HEK293T (cell line): ENCODE results near the gene SYNPO2.

Source experiments
- CTCF ChIA-PET: fragments of 350-600 bp; formaldehyde crosslinking; extraction: SDS; loops from one replicate; lab custom pipeline; 2021; ENCODE audit warnings: antibody characterized with exemption, inconsistent platforms; lab: Yijun Ruan, JAX
- POLR2A ChIA-PET: fragments of 350-600 bp; formaldehyde crosslinking; extraction: SDS; loops from one replicate; lab custom pipeline; 2020; ENCODE audit warnings: antibody characterized with exemption, inconsistent platforms; lab: Yijun Ruan, JAX
- DNase-seq: peaks from one replicate; pipeline ENCODE4 v3.0.0; 2012; ENCODE audit warnings: mixed read lengths; ENCODE audit errors: extremely low spot score
- ARNT ChIP-seq: fragments of 450-650 bp; IDR thresholded peaks from 2 replicates; pipeline ENCODE4 v1.6.1; 2017; ENCODE audit warnings: mild to moderate bottlenecking
- BHLHE40 ChIP-seq: fragments of 450-650 bp; IDR thresholded peaks from 2 replicates; pipeline ENCODE4 v1.6.1; 2016; ENCODE audit warnings: mild to moderate bottlenecking, moderate library complexity, borderline replicate concordance
- CTBP1 ChIP-seq: fragments of 450-650 bp; IDR thresholded peaks from 2 replicates; pipeline ENCODE4 v1.6.1; 2016; ENCODE audit warnings: borderline replicate concordance
- ELF4 ChIP-seq: fragments of 450-650 bp; IDR thresholded peaks from 2 replicates; pipeline ENCODE4 v1.6.1; 2017; ENCODE audit warnings: antibody characterized with exemption
- FOXA1 ChIP-seq: fragments of 450-650 bp; IDR thresholded peaks from 2 replicates; pipeline ENCODE4 v1.6.1; 2016; ENCODE audit warnings: mild to moderate bottlenecking
- FOXK2 ChIP-seq: fragments of 450-650 bp; IDR thresholded peaks from 2 replicates; pipeline ENCODE4 v1.6.1; 2016; ENCODE audit warnings: mild to moderate bottlenecking
- FOXM1 ChIP-seq: fragments of 450-650 bp; IDR thresholded peaks from 2 replicates; pipeline ENCODE4 v1.6.1; 2017; ENCODE audit warnings: mild to moderate bottlenecking, borderline replicate concordance
- HDGF ChIP-seq: fragments of 450-650 bp; IDR thresholded peaks from 2 replicates; pipeline ENCODE4 v1.6.1; 2017; ENCODE audit warnings: antibody characterized with exemption, borderline replicate concordance
- L3MBTL2 ChIP-seq: fragments of 450-650 bp; conservative IDR thresholded peaks from 2 replicates; pipeline ENCODE4 v1.6.1; 2016; ENCODE audit warnings: mild to moderate bottlenecking
- LEF1 ChIP-seq: fragments of 450-650 bp; IDR thresholded peaks from 2 replicates; pipeline ENCODE4 v1.6.1; 2017; ENCODE audit warnings: mild to moderate bottlenecking, borderline replicate concordance
- NFRKB ChIP-seq: fragments of 450-650 bp; IDR thresholded peaks from 2 replicates; pipeline ENCODE4 v1.6.1; 2016; ENCODE audit warnings: mild to moderate bottlenecking, moderate library complexity
- SP1 ChIP-seq: fragments of 450-650 bp; IDR thresholded peaks from 2 replicates; pipeline ENCODE4 v1.6.1; 2017
- SUZ12 ChIP-seq: fragments of 450-650 bp; IDR thresholded peaks from 2 replicates; pipeline ENCODE4 v1.6.1; 2016; ENCODE audit warnings: mild to moderate bottlenecking
- TARDBP ChIP-seq: fragments of 450-650 bp; IDR thresholded peaks from 2 replicates; pipeline ENCODE4 v1.6.1; 2016
- ZNF384 ChIP-seq: fragments of 450-650 bp; IDR thresholded peaks from 2 replicates; pipeline ENCODE4 v1.6.1; 2016
- TF ChIP-seq, protein P1 (sequence below): fragments of 450-650 bp; IDR thresholded peaks from 2 replicates; pipeline ENCODE4 v1.6.1; 2016

The SYNPO2 gene

DNA sequence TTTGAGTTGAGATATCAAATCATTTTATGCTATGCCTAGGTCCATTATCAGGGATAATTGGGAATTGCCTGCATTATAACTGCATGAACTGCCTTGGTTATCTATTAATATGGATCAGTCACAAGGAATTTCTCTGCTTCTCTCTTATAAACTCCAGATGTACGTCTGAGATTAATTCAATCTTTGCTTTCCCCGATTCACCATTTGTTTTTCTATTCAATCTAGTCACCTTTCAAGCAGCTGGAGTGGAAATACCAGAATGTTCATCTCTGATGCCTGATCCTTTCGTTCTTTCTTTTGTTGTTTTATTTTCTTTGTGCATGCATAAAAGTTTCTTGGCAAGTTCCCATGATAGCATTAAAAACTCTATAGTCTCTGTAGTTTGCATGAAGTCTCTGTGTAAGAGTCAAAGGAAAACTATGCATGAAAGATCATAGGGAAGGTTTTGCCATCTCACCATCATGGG lies 22.6 kb downstream of the SYNPO2 start:
- DNase-seq: no peak
- ChIA-PET CTCF (no interaction called here), POLR2A (no interaction called here)
- TF ChIP-seq FOXM1 (no peak), LEF1 (no peak), ZNF384 (no peak), BHLHE40 (no peak), L3MBTL2 (no peak), NFRKB (no peak), TARDBP (no peak), FOXK2 (no peak), HDGF (no peak), FOXA1 (no peak), CTBP1 (no peak), SP1 (no peak), SUZ12 (no peak), ELF4 (no peak)
- TF ChIP-seq, protein P1, sequence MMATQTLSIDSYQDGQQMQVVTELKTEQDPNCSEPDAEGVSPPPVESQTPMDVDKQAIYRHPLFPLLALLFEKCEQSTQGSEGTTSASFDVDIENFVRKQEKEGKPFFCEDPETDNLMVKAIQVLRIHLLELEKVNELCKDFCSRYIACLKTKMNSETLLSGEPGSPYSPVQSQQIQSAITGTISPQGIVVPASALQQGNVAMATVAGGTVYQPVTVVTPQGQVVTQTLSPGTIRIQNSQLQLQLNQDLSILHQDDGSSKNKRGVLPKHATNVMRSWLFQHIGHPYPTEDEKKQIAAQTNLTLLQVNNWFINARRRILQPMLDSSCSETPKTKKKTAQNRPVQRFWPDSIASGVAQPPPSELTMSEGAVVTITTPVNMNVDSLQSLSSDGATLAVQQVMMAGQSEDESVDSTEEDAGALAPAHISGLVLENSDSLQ: no peak

DNA sequence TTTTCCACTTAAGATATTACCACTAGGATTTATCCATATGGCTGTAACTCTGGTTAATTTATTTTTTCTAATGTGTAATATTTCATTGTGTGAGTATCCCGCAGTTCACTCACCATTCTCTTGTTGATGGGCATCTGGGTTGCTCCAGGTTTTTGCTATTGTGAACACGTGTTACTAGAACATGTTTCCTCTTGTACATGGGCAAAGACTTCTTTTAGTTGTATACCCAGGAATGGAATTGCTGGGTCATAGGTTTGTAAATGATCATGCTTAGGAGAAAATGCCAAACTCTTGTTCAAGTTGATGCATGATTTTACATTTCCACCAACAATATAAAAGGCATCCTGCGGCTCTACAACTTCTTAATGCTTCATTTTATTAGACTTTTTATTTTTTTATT lies 26.8 kb downstream of the SYNPO2 start:
- ChIA-PET POLR2A (no interaction called here), CTCF (no interaction called here)
- no peak for DNase-seq

GRCh38 chr4:118916691-118917289 lies 28.1 kb downstream of the SYNPO2 start:
- TF ChIP-seq, protein P1: no peak
- TF ChIP-seq ZNF384: no peak
- TF ChIP-seq HDGF: no peak
- no peak for TF ChIP-seq ARNT
- TF ChIP-seq FOXM1: no peak
- TF ChIP-seq SUZ12: no peak
- no peak for TF ChIP-seq NFRKB
- no peak for TF ChIP-seq L3MBTL2
- TF ChIP-seq LEF1: no peak
- TF ChIP-seq TARDBP: no peak
- no peak for TF ChIP-seq CTBP1
- TF ChIP-seq FOXK2: no peak
- TF ChIP-seq ELF4: no peak
- TF ChIP-seq FOXA1: no peak
- no peak for TF ChIP-seq BHLHE40
- no peak for TF ChIP-seq SP1
- CTCF ChIA-PET: no interaction called here
- DNase-seq: no peak
- POLR2A ChIA-PET: no interaction called here

More for the DNA sequence above, 26.8 kb downstream of the SYNPO2 start:
- TF ChIP-seq FOXA1: no peak
- no peak for TF ChIP-seq LEF1
- TF ChIP-seq ELF4: no peak
- no peak for TF ChIP-seq ARNT
- TF ChIP-seq SUZ12: no peak
- no peak for TF ChIP-seq FOXK2
- no peak for TF ChIP-seq TARDBP
- TF ChIP-seq BHLHE40: no peak
- TF ChIP-seq HDGF: no peak
- TF ChIP-seq, protein P1: no peak
- no peak for TF ChIP-seq SP1
- no peak for TF ChIP-seq NFRKB

DNA sequence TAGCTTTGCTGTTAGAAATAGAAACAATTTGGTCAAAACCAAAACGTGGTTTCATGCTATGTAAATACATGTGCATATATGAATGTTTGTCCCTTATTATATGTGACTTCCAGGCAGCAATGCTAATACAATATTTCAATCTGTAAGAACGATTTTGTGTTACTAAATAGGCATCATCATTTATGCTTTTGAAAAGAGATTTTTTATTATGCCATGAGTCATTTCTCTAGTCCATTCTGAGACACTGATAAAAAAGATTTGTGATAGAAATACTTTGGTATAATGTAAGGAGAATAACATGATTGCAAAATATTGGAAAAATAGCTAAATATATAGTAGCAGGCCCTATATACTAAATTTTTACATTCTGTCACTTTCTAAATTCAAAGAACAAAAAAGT lies 28.9 kb downstream of the SYNPO2 start:
- DNase-seq: no peak
- POLR2A ChIA-PET: no interaction called here
- no peak for TF ChIP-seq FOXA1
- TF ChIP-seq TARDBP: no peak
- TF ChIP-seq NFRKB: no peak
- TF ChIP-seq L3MBTL2: no peak
- no peak for TF ChIP-seq HDGF
- no peak for TF ChIP-seq SP1
- CTCF ChIA-PET: no interaction called here

DNA sequence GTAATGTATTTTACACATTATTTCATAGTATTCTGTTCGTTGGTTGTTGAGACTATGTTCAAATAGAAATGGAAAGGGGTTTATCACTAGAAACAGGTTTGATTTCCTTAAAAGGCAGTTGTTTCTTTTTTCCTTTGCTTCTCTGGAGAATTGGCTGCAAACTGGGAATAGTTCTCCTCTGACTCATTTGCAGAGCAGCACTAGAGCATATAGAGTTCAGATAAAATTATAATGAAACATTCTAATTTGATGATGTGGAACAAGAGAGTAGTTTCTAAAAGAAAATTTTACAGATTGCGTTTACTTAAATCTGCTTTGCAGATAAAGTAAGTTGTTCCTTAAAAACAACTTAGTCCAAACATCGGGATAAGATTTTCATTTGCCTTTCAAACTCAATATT lies 29.7 kb downstream of the SYNPO2 start:
- no peak for TF ChIP-seq L3MBTL2
- TF ChIP-seq, protein P1: no peak
- no peak for TF ChIP-seq CTBP1
- TF ChIP-seq FOXA1: no peak
- TF ChIP-seq FOXK2: no peak
- no peak for TF ChIP-seq SUZ12
- TF ChIP-seq ELF4: no peak
- TF ChIP-seq HDGF: no peak
- no peak for TF ChIP-seq ZNF384
- no peak for TF ChIP-seq NFRKB
- TF ChIP-seq LEF1: no peak
- no peak for DNase-seq
- CTCF ChIA-PET: no interaction called here
- POLR2A ChIA-PET: no interaction called here

DNA sequence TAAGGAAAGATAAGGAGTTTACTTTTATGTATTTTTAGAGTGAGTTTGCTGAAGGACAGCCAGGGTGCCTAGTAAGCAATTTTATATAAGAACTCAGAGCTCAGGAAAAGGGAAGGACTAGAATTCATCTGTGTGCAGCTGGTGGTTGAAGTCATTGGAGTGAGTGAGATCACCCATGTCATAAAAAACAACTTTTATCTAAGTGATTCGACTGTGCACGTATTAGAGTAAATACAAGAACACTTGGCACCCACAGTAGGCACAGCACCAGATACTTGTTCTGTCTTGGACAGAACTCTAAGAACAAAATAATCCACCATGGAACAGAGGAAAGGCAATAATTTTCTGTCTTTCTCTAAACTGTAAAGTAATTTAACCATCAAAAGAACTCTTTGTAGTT lies 31.6 kb downstream of the SYNPO2 start:
- CTCF ChIA-PET: no interaction called here

More for the DNA sequence above, 31.6 kb downstream of the SYNPO2 start:
- TF ChIP-seq ARNT: no peak
- TF ChIP-seq NFRKB: no peak
- TF ChIP-seq L3MBTL2: no peak
- TF ChIP-seq CTBP1: no peak
- TF ChIP-seq ZNF384: no peak
- POLR2A ChIA-PET: no interaction called here
- no peak for DNase-seq
